Astrocyte (in vitro differentiated cells and primary cell): ENCODE measurements around the gene CDX2.
"Not testable (repeated sequence)": the region's sequence is repeated elsewhere in the genome, so short reads cannot be mapped to it uniquely, and the experiment has no call there.

Source experiments
- EZH2 ChIP-seq: IDR thresholded peaks from 2 replicates; pipeline ENCODE4 v1.6.1; 2012; ENCODE audit warnings: mild to moderate bottlenecking, low read length, inconsistent platforms; ENCODE audit not compliant: insufficient read depth
- TF ChIP-seq, protein P1 (sequence below): IDR thresholded peaks from 2 replicates; pipeline ENCODE4 v1.5.1; 2011; ENCODE audit warnings: low read depth, mild to moderate bottlenecking, inconsistent platforms, low read length, moderate library complexity; ENCODE audit not compliant: insufficient read depth

GRCh38 chr13:28005016-28005415, 35.9 kb upstream of the CDX2 start:
- TF ChIP-seq, protein P1, sequence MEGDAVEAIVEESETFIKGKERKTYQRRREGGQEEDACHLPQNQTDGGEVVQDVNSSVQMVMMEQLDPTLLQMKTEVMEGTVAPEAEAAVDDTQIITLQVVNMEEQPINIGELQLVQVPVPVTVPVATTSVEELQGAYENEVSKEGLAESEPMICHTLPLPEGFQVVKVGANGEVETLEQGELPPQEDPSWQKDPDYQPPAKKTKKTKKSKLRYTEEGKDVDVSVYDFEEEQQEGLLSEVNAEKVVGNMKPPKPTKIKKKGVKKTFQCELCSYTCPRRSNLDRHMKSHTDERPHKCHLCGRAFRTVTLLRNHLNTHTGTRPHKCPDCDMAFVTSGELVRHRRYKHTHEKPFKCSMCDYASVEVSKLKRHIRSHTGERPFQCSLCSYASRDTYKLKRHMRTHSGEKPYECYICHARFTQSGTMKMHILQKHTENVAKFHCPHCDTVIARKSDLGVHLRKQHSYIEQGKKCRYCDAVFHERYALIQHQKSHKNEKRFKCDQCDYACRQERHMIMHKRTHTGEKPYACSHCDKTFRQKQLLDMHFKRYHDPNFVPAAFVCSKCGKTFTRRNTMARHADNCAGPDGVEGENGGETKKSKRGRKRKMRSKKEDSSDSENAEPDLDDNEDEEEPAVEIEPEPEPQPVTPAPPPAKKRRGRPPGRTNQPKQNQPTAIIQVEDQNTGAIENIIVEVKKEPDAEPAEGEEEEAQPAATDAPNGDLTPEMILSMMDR, result not testable (repeated sequence)
- not testable (repeated sequence) for TF ChIP-seq EZH2
